ENCODE data around the gene PPT2. TPM values are rescaled to one million over a fixed set of nuclear protein-coding genes. Genes with fewer than 3 reads are reported as not detected.

PPT2 gene
- total RNA-seq, 6 experiments from 2014 or later: 15.9 to 21.7 (median 18.6) TPM

DNA sequence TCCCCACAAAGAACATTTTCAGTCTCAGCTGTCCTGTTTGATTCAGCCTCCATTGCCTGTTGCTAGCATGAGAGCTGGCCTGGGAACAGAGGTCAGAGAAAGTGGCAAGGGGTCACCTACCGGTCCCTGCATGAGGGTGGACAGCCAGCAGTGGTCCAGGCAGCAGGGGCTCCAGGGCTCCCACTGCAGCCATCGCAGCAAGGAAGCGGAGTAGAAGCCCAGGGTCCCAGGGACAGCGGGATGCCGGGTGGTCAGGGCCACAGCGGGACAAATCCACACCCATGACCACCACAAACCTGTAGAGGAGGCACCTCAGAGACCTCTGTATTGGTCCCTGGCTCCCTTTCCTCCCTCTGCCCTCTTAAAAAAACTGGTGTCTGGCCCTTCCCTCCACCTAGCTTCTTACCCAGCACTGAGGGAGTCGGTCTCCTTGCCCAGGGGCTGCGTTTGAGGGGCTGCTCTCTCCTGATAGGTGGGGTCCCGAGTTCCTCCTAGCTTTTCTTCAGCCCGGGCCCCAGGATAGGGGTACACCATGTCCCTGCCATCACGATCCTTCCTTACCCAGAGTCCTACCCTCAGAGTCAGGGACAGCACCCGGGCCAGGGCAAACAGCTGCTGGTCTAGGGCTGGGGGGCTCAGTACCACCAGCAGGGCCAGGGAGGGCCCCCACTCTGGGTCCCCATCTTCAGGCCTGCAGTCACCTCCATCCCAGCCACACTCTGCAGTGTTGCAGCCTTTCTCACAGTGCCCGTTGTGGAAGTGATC is 47.0 kb downstream of the PPT2 start:
- DNase-seq: no peak
- Mint-ChIP-seq H3K9me3 (no peaks in the 10 kb centered on the region), H3K36me3 (ENCODE audit: low read depth) (no peaks in the 10 kb centered on the region), H3K27me3 (ENCODE audit: insufficient read depth) (peaks cover 16% of the 10 kb centered on the region), H3K4me1 (ENCODE audit: low read depth) (peaks cover 10% of the 10 kb centered on the region), H3K27ac (no peak overlapping the region), H3K4me3 (no peak overlapping the region)
- TF ChIP-seq, protein P1, sequence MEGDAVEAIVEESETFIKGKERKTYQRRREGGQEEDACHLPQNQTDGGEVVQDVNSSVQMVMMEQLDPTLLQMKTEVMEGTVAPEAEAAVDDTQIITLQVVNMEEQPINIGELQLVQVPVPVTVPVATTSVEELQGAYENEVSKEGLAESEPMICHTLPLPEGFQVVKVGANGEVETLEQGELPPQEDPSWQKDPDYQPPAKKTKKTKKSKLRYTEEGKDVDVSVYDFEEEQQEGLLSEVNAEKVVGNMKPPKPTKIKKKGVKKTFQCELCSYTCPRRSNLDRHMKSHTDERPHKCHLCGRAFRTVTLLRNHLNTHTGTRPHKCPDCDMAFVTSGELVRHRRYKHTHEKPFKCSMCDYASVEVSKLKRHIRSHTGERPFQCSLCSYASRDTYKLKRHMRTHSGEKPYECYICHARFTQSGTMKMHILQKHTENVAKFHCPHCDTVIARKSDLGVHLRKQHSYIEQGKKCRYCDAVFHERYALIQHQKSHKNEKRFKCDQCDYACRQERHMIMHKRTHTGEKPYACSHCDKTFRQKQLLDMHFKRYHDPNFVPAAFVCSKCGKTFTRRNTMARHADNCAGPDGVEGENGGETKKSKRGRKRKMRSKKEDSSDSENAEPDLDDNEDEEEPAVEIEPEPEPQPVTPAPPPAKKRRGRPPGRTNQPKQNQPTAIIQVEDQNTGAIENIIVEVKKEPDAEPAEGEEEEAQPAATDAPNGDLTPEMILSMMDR (IDR thresholded peaks at IDR 0.05): no peak

- Mint-ChIP-seq H3K27me3 (ENCODE audit: insufficient read depth) (peaks cover 16% of the 10 kb centered on the region), H3K4me3 (no peak overlapping the region), H3K9me3 (peaks cover 5% of the 10 kb centered on the region), H3K27ac (no peak overlapping the region), H3K36me3 (ENCODE audit: low read depth) (no peaks in the 10 kb centered on the region; the same call in 1 of the 2 replicates), H3K4me1 (ENCODE audit: low read depth) (no peaks in the 10 kb centered on the region)
- TF ChIP-seq, protein P1 (IDR thresholded peaks at IDR 0.05): no peak
- no peak for DNase-seq
These were observed 48.2 kb downstream of the PPT2 start for GRCh38 chr6:32202186-32202585.

DNA sequence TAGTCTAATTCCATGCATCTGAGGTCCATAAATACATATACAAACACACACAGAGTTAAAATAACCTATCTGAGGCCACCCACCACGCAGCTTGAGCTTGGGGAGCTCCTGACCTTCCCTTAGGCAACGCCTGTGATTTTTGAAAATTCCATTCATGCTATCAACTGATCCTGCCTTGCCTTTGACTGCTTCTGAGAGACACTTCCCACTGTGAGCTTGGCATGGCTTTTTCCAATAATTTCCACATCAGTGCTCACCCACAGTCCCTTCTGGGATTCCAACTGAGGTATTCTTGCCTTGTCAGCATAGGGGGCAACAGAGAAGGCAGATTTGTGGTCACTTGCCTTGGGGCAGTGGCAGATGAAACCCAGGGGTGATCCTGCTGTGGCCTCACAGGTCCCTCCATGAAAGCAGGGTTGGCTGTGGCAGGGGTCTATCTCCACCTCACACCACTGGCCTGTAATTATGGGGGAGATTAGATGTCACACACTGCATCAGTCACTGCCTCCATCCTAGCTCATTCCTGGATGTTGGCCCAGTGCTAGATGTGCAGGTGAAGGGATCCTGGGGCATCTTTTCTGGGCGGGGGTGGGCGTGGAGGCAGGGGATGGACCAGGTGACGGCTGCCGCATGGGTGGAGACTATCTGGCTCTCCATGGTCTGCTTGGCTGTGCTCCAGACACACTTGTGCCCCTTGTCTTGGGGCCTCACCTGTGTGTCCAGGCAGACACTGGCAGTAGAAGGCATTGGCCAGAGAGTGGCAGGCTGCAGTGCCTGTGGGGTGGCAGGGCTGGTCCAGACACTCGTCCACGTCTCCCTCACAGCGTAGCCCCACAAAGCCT is 49.7 kb downstream of the PPT2 start:
- TF ChIP-seq, protein P1 (IDR thresholded peaks at IDR 0.05): no peak
- no peak overlapping the region for H3K4me3 Mint-ChIP-seq
- DNase-seq: no peak
- peaks cover 17% of the 10 kb centered on the region for H3K27me3 Mint-ChIP-seq (ENCODE audit: insufficient read depth)
- H3K27ac Mint-ChIP-seq: no peak overlapping the region
- H3K4me1 Mint-ChIP-seq (ENCODE audit: low read depth): no peaks in the 10 kb centered on the region
- H3K9me3 Mint-ChIP-seq: peaks cover 5% of the 10 kb centered on the region
- H3K36me3 Mint-ChIP-seq (ENCODE audit: low read depth): no peaks in the 10 kb centered on the region; the same call in 1 of the 2 replicates

DNA sequence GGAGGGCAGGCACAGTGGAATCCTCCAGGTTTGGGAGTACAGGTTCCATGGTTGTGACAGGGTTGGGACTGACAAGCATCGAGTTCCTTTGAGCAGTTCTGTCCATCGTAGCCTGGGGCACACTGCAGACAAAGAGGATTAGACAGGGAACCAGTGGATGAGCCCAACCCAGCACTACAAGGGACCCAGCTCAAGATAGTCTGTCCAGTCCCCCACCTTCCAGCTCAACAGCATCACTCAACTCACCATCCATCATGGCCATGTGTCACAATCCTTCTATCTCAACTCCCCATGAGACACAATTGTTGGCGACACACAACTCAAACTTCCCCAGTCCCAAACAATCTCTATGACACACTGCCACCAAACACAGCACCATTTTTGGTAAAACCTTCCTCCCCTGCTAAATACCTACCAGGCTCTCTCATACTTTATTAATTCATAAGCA is 50.4 kb downstream of the PPT2 start:
- H3K36me3 Mint-ChIP-seq (ENCODE audit: low read depth): no peaks in the 10 kb centered on the region; the same call in 1 of the 2 replicates
- H3K9me3 Mint-ChIP-seq: peaks cover 5% of the 10 kb centered on the region
- peaks cover 21% of the 10 kb centered on the region for H3K27me3 Mint-ChIP-seq (ENCODE audit: insufficient read depth)
- no peak overlapping the region for H3K4me3 Mint-ChIP-seq
- TF ChIP-seq, protein P1 (IDR thresholded peaks at IDR 0.05): no peak
- H3K4me1 Mint-ChIP-seq (ENCODE audit: low read depth): no peaks in the 10 kb centered on the region
- no peak for DNase-seq
- no peak overlapping the region for H3K27ac Mint-ChIP-seq

GRCh38 chr6:32208996-32209395 is 55.1 kb downstream of the PPT2 start:
- TF ChIP-seq, protein P1 (IDR thresholded peaks at IDR 0.05): no peak
- Mint-ChIP-seq H3K4me3 (no peak overlapping the region), H3K36me3 (ENCODE audit: low read depth) (no peaks in the 10 kb centered on the region; the same call in 1 of the 2 replicates), H3K27ac (no peak overlapping the region), H3K4me1 (ENCODE audit: low read depth) (no peaks in the 10 kb centered on the region), H3K9me3 (peaks cover 5% of the 10 kb centered on the region), H3K27me3 (ENCODE audit: insufficient read depth) (peaks cover 17% of the 10 kb centered on the region)
- no peak for DNase-seq

Data from HFFc6 (cell line).